Measurements from ENCODE around the gene FUZ.

DNA sequence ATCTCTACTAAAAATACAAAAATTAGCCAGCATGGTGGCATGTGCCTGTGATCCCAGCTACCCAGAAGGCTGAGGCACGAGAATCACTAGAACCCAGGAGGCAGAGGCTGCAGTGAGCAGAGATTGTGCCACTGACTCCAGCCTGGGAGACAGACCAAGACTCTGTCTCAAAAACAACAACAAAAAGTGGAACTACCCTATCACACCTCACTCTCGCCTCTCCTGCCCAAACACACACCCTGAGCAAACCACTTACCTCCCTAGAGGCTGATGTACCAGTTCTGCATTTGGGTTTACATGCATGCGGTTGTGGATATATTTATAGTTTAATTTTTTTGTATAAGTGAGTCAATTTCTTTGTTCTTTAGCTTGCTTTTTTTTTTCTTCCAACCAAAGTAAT lies 30.2 kb upstream of the FUZ start:
- no peak for TF ChIP-seq EZH2phosphoT487 (IDR thresholded peaks at IDR 0.05; ENCODE audit: borderline replicate concordance)
- TF ChIP-seq, protein P1, sequence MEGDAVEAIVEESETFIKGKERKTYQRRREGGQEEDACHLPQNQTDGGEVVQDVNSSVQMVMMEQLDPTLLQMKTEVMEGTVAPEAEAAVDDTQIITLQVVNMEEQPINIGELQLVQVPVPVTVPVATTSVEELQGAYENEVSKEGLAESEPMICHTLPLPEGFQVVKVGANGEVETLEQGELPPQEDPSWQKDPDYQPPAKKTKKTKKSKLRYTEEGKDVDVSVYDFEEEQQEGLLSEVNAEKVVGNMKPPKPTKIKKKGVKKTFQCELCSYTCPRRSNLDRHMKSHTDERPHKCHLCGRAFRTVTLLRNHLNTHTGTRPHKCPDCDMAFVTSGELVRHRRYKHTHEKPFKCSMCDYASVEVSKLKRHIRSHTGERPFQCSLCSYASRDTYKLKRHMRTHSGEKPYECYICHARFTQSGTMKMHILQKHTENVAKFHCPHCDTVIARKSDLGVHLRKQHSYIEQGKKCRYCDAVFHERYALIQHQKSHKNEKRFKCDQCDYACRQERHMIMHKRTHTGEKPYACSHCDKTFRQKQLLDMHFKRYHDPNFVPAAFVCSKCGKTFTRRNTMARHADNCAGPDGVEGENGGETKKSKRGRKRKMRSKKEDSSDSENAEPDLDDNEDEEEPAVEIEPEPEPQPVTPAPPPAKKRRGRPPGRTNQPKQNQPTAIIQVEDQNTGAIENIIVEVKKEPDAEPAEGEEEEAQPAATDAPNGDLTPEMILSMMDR (conservative IDR thresholded peaks at IDR 0.05; ENCODE audit: low read length) = no peak

Measured in Loucy (cell line).